ENCODE measurements around the gene HSPE1. TPM values are rescaled to one million over a fixed set of nuclear protein-coding genes. Genes with fewer than 3 reads are reported as not detected.

HSPE1 gene
- total RNA-seq, 1 donor from 2014 or later, result 96.5 TPM

DNA sequence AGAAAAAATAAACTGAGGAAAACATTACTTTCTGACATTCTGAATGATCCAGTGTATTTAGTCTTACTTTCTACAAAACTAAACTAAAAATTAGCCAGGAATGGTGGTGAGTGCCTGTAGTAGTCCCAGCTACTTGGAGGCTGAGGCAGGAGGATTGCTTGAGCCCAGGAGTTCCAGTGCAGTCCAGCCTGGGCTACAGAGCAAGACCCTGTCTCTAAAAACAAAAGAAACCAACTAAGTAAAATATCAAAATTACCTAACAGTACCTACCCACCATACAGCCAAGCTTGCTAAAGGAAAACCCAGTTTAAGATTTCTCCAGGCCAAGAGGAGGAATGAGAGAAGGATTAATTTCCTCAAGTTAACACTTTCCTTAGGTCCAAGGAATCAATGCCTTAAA lies 3.5 kb upstream of the HSPE1 start:
- no peak overlapping the region for H3K4me3 ChIP-seq (ENCODE audit: low read depth, low read length)
- DNase-seq (ENCODE audit: low read depth), result no peak

GRCh38 chr2:197497326-197497725 lies 2.9 kb upstream of the HSPE1 start:
- no peak for TF ChIP-seq CTCF (IDR thresholded peaks at IDR 0.05; ENCODE audit: insufficient read depth, low read length, poor library complexity, severe bottlenecking)
- no peaks in the 10 kb centered on the region for H3K36me3 ChIP-seq (ENCODE audit: control insufficient read depth, insufficient read depth, low read length)
- H3K4me3 ChIP-seq (ENCODE audit: low read depth, low read length), result no peak overlapping the region
- H3K27me3 ChIP-seq (ENCODE audit: control insufficient read depth, insufficient read depth, low read length), result no peaks in the 10 kb centered on the region
- no peak for DNase-seq (ENCODE audit: low read depth)

More for the DNA sequence above, 3.5 kb upstream of the HSPE1 start:
- no peaks in the 10 kb centered on the region for H3K27me3 ChIP-seq (ENCODE audit: control insufficient read depth, insufficient read depth, low read length)
- no peaks in the 10 kb centered on the region for H3K36me3 ChIP-seq (ENCODE audit: control insufficient read depth, insufficient read depth, low read length)
- TF ChIP-seq CTCF (IDR thresholded peaks at IDR 0.05; ENCODE audit: insufficient read depth, low read length, poor library complexity, severe bottlenecking), result no peak

DNA sequence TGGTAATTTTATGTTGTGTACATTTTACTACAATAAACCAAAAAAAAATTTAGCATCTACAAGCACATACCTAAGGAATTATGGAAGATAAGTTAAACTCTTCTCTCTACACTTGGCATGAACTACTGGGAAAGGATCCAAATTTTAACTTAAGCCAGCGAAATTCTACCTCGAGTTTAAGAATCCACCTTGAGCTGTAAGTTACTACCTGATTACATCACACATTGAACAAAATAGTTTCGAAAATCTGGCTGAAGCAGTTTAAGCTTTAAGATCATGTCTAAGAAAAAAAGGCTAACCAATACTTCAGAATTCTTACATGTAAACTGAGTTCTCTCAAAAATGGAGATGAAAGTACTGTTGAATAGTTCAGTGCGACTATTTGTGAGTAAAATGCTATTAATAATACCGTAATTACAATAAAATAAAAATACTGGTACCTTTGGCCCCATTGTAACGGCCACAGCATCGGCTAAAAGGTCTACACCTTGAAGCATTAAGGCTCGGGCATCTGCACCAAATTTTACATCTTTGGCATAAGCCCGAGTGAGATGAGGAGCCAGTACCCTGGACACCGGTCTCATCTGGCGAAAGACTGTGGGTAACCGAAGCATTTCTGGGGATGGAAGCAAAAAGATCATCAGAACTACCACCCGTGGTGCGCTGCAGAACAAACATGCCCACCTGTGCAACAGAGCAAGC lies 1.8 kb upstream of the HSPE1 start:
- Histone ChIP-seq H3K36me3 (ENCODE audit: control insufficient read depth, insufficient read depth, low read length) (no peaks in the 10 kb centered on the region), H3K4me3 (ENCODE audit: low read depth, low read length) (peak overlapping the region; percentile 96), H3K27me3 (ENCODE audit: control insufficient read depth, insufficient read depth, low read length) (no peaks in the 10 kb centered on the region)
- DNase-seq (ENCODE audit: low read depth), result no peak
- TF ChIP-seq CTCF (IDR thresholded peaks at IDR 0.05; ENCODE audit: insufficient read depth, low read length, poor library complexity, severe bottlenecking), result no peak

- H3K4me3 ChIP-seq (ENCODE audit: low read depth, low read length), result peak overlapping the region; percentile 96
- no peak for DNase-seq (ENCODE audit: low read depth)
- TF ChIP-seq CTCF (IDR thresholded peaks at IDR 0.05; ENCODE audit: insufficient read depth, low read length, poor library complexity, severe bottlenecking), result no peak
- H3K27me3 ChIP-seq (ENCODE audit: control insufficient read depth, insufficient read depth, low read length), result no peaks in the 10 kb centered on the region
- H3K36me3 ChIP-seq (ENCODE audit: control insufficient read depth, insufficient read depth, low read length), result no peaks in the 10 kb centered on the region
Observed at GRCh38 chr2:197498937-197499593, 1.1 kb upstream of the HSPE1 start.

DNA sequence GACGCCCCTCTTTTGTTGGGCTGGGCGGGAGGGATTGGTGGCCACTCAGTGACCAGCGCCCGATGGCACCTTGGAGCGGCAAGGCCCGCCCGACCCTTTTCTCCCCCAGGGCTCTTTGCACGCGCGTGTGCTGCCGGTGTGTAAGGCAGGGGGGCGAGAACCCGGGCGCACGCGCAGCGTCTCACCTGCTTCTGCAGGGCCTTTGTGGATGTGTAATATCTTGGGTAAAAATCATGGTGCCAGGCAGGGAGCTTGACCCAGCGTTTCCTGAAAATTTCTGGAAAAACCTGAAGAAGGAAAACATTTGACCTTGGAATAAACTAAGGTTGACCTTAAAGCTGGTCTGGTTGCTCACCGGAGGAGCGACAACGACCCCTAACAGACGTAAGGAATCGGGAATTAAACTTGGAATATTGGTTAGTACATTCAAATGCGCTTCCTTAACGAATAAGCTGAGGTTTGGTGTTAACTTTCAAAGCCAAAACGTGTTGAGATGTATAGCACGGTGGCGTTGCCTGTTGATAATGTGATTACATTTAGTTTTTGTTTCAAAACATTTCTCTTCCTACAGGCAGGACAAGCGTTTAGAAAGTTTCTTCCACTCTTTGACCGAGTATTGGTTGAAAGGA lies 438 bp downstream of the HSPE1 start:
- peak overlapping the region; percentile 96 for H3K4me3 ChIP-seq (ENCODE audit: low read depth, low read length)
- no peak for DNase-seq (ENCODE audit: low read depth)
- no peaks in the 10 kb centered on the region for H3K27me3 ChIP-seq (ENCODE audit: control insufficient read depth, insufficient read depth, low read length)
- no peaks in the 10 kb centered on the region for H3K36me3 ChIP-seq (ENCODE audit: control insufficient read depth, insufficient read depth, low read length)
- no peak for TF ChIP-seq CTCF (IDR thresholded peaks at IDR 0.05; ENCODE audit: insufficient read depth, low read length, poor library complexity, severe bottlenecking)

Data from kidney epithelial cell (primary cell).